HCEC 1CT (cell line): ENCODE data around the gene LMAN2.
"Not testable (repeated sequence)": the region's sequence is repeated elsewhere in the genome, so short reads cannot be mapped to it uniquely, and the experiment has no call there.

Experiments
- DNase-seq: peaks from one replicate; pipeline ENCODE4 v3.0.0-alpha.2; 2017

LMAN2 gene

DNA sequence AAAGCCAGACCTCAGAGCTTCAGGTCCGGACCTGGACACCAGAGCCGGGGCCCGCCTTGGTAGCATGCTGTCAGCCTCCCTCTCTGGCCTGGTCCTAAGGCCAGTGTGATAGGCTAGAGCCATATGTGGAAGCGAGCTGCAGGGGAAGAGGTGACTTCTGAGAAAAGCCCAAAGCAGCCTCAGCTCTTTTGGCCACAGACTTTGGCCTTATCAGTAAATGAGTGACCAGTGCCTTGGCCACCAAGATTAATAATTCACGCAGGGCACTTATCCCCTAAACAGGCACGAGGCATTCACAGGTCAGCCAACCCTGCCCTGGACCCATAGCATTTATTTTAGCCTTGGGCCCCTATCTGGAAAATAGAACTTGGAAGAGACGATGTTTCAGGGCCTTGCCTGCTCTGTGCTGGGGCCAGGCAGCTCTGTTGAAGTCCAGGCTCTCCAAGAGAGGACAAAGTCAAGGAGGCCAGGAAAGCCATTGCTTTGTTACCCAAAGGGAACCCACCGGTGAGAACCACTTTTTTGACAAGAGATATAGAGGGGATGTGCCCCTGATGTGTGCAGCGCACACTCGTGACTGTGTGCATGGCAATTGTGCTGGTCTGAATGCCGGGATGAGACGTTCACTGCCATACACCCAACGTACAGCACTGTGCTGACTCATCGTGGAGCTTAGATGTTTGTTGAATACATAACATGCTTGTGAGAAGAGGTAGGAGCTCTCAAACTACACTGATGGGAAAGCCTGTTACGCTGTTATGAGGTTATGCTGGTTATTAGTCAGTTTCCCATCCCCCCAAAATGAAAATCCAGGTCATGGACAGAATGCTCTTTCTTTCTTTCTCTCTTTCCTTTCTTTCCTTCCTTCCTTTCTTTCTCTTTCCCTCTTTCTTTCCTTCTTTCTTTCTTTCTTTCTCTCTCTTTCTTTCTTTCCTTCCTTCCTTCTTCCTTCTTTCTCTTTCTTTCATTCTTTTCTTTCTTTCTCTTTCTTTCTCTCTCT lies 27.7 kb upstream of the LMAN2 start:
- DNase-seq: peak; percentile 89

DNA sequence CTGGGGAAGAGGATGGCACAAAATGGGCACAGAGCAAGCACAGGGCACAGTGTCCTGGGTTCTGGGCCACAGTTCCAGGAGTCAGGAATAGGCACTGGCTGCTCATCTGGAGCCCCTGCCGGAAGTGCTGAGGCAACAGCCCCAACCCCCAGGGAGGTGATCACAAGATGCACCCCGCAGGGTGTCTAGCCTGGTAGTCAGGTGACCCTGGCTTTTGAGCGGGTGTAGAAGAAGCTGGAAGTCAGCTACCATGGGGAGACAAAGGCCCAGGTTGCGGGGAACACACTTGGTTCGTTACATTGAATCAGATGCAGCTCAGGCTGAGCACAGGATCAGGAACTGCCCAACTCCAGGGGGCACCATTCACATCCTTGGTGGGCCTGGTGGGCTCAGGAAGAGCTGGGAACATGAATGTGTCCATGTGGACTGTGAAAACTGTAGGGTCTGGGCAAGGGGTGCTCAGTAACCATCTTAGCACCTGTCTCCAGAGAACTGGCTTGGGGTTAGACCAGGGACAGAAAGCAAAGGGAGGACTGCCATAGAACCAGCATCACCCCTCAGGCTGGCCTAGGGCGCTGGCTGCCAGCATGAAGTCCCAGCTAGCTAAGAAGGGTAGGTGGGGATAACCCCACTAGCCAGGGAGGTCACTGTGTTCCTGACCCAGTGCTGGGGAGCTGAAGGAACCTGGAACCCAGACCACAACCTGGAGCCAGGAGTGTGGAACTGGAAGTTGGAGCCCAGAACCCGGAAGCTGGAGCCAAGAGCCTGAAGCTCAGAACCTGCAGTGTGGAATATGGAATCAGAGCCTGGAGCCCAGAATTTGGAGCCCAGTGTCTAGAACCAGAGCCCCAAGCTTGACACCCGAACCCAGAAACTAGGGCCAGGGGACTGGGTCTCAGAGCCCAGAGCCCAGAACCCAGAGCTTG lies 26.6 kb upstream of the LMAN2 start:
- DNase-seq: no peak

- DNase-seq: no peak
Measured at GRCh38 chr5:177376107-177376506, 24.6 kb upstream of the LMAN2 start.

- not testable (repeated sequence) for DNase-seq
Measured at GRCh38 chr5:177375516-177375915, 24.0 kb upstream of the LMAN2 start.

- no peak for DNase-seq
Measured at GRCh38 chr5:177374211-177374610, 22.7 kb upstream of the LMAN2 start.

DNA sequence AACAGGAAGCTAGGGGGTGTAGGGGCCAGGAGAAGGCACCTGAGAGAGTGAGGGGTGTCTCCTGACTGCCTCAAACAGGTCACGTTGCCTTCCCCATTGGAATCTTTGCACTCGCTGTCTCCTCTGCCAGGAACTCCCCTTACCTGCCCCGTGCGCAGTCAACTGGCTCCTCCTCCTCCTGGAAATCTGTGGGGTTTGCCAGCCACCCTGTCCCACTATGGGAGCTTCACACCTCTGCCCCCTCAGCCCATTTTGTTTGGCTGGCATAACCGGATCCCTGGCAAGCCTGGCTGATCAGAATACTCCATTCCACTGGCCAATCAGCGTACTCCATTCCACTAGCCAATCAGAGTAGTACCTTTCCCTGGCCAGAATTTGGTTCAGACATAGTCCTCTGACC lies 22.3 kb upstream of the LMAN2 start:
- DNase-seq: no peak

- no peak for DNase-seq
Measured at GRCh38 chr5:177372910-177373309, 21.4 kb upstream of the LMAN2 start.

GRCh38 chr5:177372034-177372896 lies 20.8 kb upstream of the LMAN2 start:
- no peak for DNase-seq

GRCh38 chr5:177371120-177372033 lies 19.9 kb upstream of the LMAN2 start:
- DNase-seq: no peak

GRCh38 chr5:177370488-177371119 lies 19.1 kb upstream of the LMAN2 start:
- peak; percentile 90 for DNase-seq

GRCh38 chr5:177369645-177370440 lies 18.4 kb upstream of the LMAN2 start:
- no peak for DNase-seq

DNA sequence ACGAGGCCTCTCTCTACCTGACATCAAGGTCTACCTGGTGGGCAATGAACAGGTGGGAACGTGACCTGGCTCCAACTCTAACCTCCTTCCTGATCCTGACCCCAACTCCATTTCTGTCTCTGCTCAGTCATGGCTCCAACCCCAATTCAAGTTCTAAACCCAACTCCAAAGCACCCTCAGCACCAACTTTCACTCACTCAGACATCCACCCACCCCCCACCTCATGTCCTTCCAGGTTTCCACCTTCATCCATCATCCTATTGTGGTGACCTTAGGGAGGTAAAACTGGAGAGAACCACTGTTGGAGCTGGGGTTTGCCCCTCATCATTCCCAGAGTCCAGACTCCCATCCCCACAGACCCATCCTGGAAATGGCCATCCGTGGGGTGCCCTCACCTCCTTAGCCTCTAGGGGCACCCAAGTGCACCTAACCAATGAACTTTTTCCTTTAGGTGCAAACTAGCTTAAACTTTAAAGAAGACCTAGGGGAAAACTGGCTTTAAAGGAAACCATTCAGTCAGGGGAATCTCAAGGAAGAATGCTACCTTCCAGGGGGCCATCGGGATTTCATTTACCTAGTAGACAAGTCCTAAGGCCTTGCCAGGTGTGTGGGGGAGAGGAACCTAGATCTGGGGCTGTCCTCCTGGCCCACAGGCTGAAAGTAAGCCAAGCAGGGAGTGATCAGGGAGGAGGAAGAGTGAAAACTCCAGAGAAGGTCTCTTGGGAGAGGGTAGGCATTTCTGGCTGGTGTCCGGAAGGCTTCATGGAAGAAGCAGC lies 17.6 kb upstream of the LMAN2 start:
- peak; percentile 26 for DNase-seq

DNA sequence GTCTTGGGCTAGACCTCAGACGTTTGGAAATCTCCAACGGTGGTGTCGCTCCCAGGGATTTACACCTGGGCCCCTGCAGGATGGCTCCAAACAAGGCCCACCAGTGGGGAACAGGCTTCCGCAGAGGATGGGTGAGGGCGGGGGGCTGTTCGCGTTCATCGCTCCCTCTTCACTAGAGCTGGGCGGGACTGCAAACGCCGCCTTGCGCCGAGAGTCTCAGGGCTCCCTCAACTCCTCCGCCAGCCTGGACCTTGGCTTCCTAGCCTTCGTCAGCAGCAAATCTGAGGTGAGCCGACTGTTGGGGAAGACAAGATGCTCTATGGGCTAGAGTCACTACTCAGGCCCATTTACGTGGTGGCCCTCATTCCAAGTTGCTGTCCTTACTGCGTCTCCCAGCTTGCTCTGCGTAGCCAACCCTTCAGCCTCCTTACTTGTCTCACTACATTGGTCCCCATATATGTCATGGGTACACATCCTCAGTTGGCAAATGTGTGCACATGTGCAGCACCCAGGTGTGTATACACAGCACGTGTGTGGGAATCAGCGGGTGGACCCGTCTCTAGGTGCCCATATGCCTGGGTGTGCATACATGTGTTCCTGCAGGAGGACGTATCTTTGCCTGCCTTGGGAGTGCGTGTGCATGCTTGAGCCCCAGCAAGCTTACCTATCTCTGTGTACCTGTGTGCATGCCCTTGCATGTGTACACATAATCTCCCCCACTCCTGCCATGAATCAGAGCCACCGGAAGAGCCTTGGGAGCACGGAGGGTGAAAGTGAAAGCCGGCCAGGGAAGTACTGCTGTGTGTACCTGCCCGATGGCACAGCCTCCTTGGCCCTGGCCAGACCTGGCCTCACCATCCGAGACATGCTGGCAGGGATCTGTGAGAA lies 16.8 kb upstream of the LMAN2 start:
- no peak for DNase-seq

GRCh38 chr5:177367323-177367848 lies 15.9 kb upstream of the LMAN2 start:
- no peak for DNase-seq

DNA sequence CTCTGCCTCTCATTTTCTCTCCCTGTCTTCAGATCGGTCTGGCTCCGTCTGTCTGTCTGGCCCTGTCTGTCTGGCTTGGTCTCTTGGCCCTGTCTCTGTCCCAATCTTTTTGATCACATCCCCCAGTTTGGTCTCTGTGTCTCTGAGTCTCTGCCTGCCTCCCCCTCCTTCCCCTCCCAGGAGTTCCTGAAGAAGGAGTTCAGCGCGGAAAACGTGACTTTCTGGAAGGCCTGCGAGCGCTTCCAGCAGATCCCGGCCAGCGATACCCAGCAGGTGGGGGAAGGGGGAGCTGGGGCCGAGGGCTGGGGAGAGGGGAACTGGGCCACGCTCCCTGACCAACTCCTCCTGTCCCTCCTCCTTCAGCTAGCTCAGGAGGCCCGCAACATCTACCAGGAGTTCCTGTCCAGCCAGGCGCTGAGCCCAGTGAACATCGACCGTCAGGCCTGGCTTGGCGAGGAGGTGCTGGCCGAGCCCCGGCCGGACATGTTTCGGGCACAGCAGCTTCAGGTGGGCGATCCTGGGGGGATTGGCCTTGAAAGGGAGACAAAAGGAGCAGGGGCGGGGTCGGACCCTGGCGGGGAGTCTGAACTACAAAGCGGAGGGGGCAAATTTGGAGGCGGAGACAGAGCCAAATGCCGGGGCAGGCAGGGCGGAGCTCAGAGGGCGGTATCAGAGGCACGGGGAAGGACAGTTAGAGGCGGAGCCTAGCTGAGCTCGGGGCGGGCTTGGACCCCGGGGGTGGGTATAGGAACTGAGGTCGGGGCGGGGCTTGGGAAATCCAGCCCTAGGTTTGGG lies 15.3 kb upstream of the LMAN2 start:
- peak; percentile 81 for DNase-seq

DNA sequence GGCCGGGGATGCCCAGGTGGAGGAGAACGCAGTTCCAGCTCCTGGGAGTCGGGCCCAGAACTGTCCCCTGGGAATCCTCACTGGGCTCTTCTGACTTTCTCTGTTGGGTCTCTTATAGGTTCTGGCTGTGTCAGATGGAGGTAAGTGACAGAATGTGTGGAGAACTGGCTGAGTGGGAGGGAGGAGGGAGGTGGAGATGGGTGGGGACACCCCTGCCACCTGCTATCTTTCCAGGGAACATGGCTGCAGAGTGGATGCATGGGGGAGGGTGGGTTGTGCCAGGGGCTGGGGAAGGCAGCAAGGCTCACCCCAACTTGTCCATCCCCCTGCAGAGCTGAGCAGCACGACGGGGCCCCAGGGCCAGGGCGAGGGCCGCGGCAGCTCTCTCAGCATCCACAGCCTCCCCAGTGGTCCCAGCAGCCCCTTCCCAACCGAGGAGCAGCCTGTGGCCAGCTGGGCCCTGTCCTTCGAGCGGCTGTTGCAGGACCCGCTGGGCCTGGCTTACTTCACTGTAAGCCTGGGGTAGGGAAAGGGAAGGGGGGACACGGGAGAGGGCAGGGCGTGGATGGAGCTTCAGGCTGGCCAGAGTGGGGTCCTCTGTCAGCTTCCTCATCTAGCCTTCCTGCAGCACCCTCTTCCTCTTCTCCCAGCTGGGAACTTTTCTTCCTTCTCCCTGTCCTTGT lies 14.5 kb upstream of the LMAN2 start:
- no peak for DNase-seq
